HG03280 (cell line): ENCODE measurements around the gene EIF6.

Source experiments
- ATAC-seq: cut with Tn5 transposase; IDR thresholded peaks from one replicate; pipeline ENCODE4 v1.9.1; 2021; ENCODE audit warnings: mild to moderate bottlenecking, moderate library complexity; ENCODE audit not compliant: unreplicated experiment

Gene EIF6

GRCh38 chr20:35232575-35232974 lies 52.0 kb downstream of the EIF6 start:
- no peak for ATAC-seq
